Activated T-helper 1 cell treated with anti-CD3 and anti-CD28 coated beads, Interleukin-12 subunit alpha, Interleukin-12 subunit beta, Interleukin-2, Interleukin-4 antibody, amounts not matched to agents 30 ng/mL and 10 ng/mL and 1 ng/mL, durations not matched to agents 14 hours and 24 hours and 36 hours (primary cell): ENCODE results near the gene RPP25L. TPM values are rescaled to one million over a fixed set of nuclear protein-coding genes. Genes with fewer than 3 reads are reported as not detected.
"Not testable (repeated sequence)": the region's sequence is repeated elsewhere in the genome, so short reads cannot be mapped to it uniquely, and the experiment has no call there.

Experiments used
- DNase-seq: peaks from one replicate; pipeline ENCODE4 v3.0.0; 2021; ENCODE audit warnings: low spot score
- H3K27ac Mint-ChIP-seq: one replicate; pipeline ENCODE4 v1.8.0; 2021; ENCODE audit warnings: mild to moderate bottlenecking, mixed read lengths
- H3K27me3 Mint-ChIP-seq: one replicate; pipeline ENCODE4 v1.8.0; 2022; ENCODE audit warnings: mild to moderate bottlenecking, moderate library complexity, mixed read lengths; ENCODE audit not compliant: insufficient read depth
- H3K36me3 Mint-ChIP-seq: one replicate; pipeline ENCODE4 v1.8.0; 2021; ENCODE audit warnings: low read depth, mixed read lengths
- H3K4me1 Mint-ChIP-seq: one replicate; pipeline ENCODE4 v1.8.0; 2021; ENCODE audit warnings: low read depth, mixed read lengths
- H3K4me3 Mint-ChIP-seq: one replicate; pipeline ENCODE4 v1.8.0; 2021; ENCODE audit warnings: mild to moderate bottlenecking, moderate library complexity, mixed read lengths
- H3K9me3 Mint-ChIP-seq: one replicate; pipeline ENCODE4 v1.8.0; 2021; ENCODE audit warnings: mixed read lengths
- intact Hi-C: fragments of 100-400 bp; cut with micrococcal nuclease; formaldehyde crosslinking; loops from one replicate; pipeline ENCODE4 v1.15.1; 2024
- total RNA-seq: library from RNA; stranded (reverse); gene quantifications from 2 replicates; pipeline ENCODE4 v1.2.3, GENCODE V29; 2022

The RPP25L gene
- total RNA-seq, 1 donor from 2014 or later, result 37.5 TPM

GRCh38 chr9:34648673-34649072, 36.8 kb upstream of the RPP25L start:
- no peak overlapping the region for H3K27ac Mint-ChIP-seq

GRCh38 chr9:34647651-34648050, 35.8 kb upstream of the RPP25L start:
- peaks cover 23% of the 10 kb centered on the region for H3K36me3 Mint-ChIP-seq
- intact Hi-C loops, result loop anchor here (2.0 kb wide), 1 partner anchor 189 kb away; the partner anchor contains the start of genes DNAI1 and FAM219A
- DNase-seq, result no peak
- no peaks in the 10 kb centered on the region for H3K9me3 Mint-ChIP-seq
- H3K4me3 Mint-ChIP-seq, result peak overlapping the region; percentile 96
- H3K4me1 Mint-ChIP-seq, result peaks cover 37% of the 10 kb centered on the region
- no peaks in the 10 kb centered on the region for H3K27me3 Mint-ChIP-seq
- H3K27ac Mint-ChIP-seq, result peak overlapping the region; percentile 88

More at GRCh38 chr9:34648673-34649072, 36.8 kb upstream of the RPP25L start:
- Mint-ChIP-seq H3K36me3 (peaks cover 23% of the 10 kb centered on the region), H3K4me3 (peak overlapping the region; percentile 96), H3K27me3 (no peaks in the 10 kb centered on the region), H3K4me1 (peaks cover 44% of the 10 kb centered on the region), H3K9me3 (no peaks in the 10 kb centered on the region)
- intact Hi-C loops, result no loop called here
- DNase-seq, result no peak

GRCh38 chr9:34647084-34647403, 35.1 kb upstream of the RPP25L start:
- peaks cover 32% of the 10 kb centered on the region for H3K4me1 Mint-ChIP-seq
- no peaks in the 10 kb centered on the region for H3K27me3 Mint-ChIP-seq
- no peaks in the 10 kb centered on the region for H3K9me3 Mint-ChIP-seq
- H3K36me3 Mint-ChIP-seq, result peaks cover 19% of the 10 kb centered on the region
- peak overlapping the region; percentile 88 for H3K27ac Mint-ChIP-seq
- DNase-seq, result no peak
- H3K4me3 Mint-ChIP-seq, result peak overlapping the region; percentile 96
- intact Hi-C loops, result loop anchor here (2.0 kb wide), 1 partner anchor 188 kb away; the partner anchor contains the start of genes DNAI1 and FAM219A

- Mint-ChIP-seq H3K4me3 (peak within 1 kb of the TSS; percentile 96), H3K36me3 (peaks cover 19% of the 10 kb centered on the region), H3K27ac (peak within 1 kb of the TSS; percentile 88), H3K4me1 (peaks cover 33% of the 10 kb centered on the region), H3K9me3 (no peaks in the 10 kb centered on the region), H3K27me3 (no peaks in the 10 kb centered on the region)
- intact Hi-C loops, result loop anchor here (1.0 to 2.0 kb wide), 6 partner anchors 9 to 317 kb away; partner anchors contain the start of genes DNAI1, FAM219A, KIF24 and NUDT2
- peak; percentile 95 for DNase-seq
Observed at GRCh38 chr9:34646211-34647083, 34.5 kb upstream of the RPP25L start, which contains the start of gene GALT. Gene GALT, plus strand, starts transcription at chr9:34646675. Its CDS starts 30 bp downstream, at chr9:34646705.

- H3K36me3 Mint-ChIP-seq, result peaks cover 17% of the 10 kb centered on the region
- H3K9me3 Mint-ChIP-seq, result no peaks in the 10 kb centered on the region
- no peak overlapping the region for H3K27ac Mint-ChIP-seq
- DNase-seq, result no peak
- H3K27me3 Mint-ChIP-seq, result no peaks in the 10 kb centered on the region
- intact Hi-C loops, result no loop called here
- peaks cover 37% of the 10 kb centered on the region for H3K4me1 Mint-ChIP-seq
- H3K4me3 Mint-ChIP-seq, result no peak overlapping the region
Observed at GRCh38 chr9:34644766-34645314, 32.9 kb upstream of the RPP25L start.

GRCh38 chr9:34642679-34643078, 30.8 kb upstream of the RPP25L start:
- H3K4me1 Mint-ChIP-seq, result peaks cover 31% of the 10 kb centered on the region
- H3K27me3 Mint-ChIP-seq, result no peaks in the 10 kb centered on the region
- H3K4me3 Mint-ChIP-seq, result no peak overlapping the region
- intact Hi-C loops, result no loop called here
- no peaks in the 10 kb centered on the region for H3K9me3 Mint-ChIP-seq
- H3K27ac Mint-ChIP-seq, result no peak overlapping the region
- DNase-seq, result no peak
- no peaks in the 10 kb centered on the region for H3K36me3 Mint-ChIP-seq

GRCh38 chr9:34639322-34639721, 27.4 kb upstream of the RPP25L start:
- DNase-seq, H3K27me3 Mint-ChIP-seq, H3K4me3 Mint-ChIP-seq, H3K9me3 Mint-ChIP-seq, H3K27ac Mint-ChIP-seq: not testable (repeated sequence)
- Mint-ChIP-seq H3K36me3 (peaks cover 16% of the 10 kb centered on the region), H3K4me1 (peaks cover 32% of the 10 kb centered on the region)
- intact Hi-C loops, result loop anchor here (5.0 to 10.0 kb wide), 2 partner anchors 37 to 435 kb away; partner anchors contain the start of genes FANCG and VCP

GRCh38 chr9:34638138-34638445, 26.2 kb upstream of the RPP25L start:
- Mint-ChIP-seq H3K9me3 (no peaks in the 10 kb centered on the region), H3K4me1 (peaks cover 39% of the 10 kb centered on the region), H3K36me3 (peaks cover 22% of the 10 kb centered on the region), H3K27me3 (no peaks in the 10 kb centered on the region), H3K27ac (peak overlapping the region; percentile 62), H3K4me3 (peak overlapping the region; percentile 97)
- intact Hi-C loops, result loop anchor here (1.0 to 10.0 kb wide), 3 partner anchors 26 to 437 kb away; partner anchors contain the start of genes FANCG and VCP
- no peak for DNase-seq

- H3K4me3 Mint-ChIP-seq, result peak within 1 kb of the TSS; percentile 97
- no peaks in the 10 kb centered on the region for H3K27me3 Mint-ChIP-seq
- peak; percentile 94 for DNase-seq
- H3K9me3 Mint-ChIP-seq, result no peaks in the 10 kb centered on the region
- peaks cover 39% of the 10 kb centered on the region for H3K4me1 Mint-ChIP-seq
- H3K27ac Mint-ChIP-seq, result peak within 1 kb of the TSS; percentile 88
- intact Hi-C loops, result loop anchor here (1.0 to 10.0 kb wide), 7 partner anchors 9 to 437 kb away; partner anchors contain the start of genes DCTN3, DNAI1, FAM219A and FANCG
- peaks cover 25% of the 10 kb centered on the region for H3K36me3 Mint-ChIP-seq
Observed at GRCh38 chr9:34637356-34638137, 25.6 kb upstream of the RPP25L start, which contains the start of gene SIGMAR1. Gene SIGMAR1, minus strand, starts transcription at chr9:34637787. Its CDS starts 90 bp downstream, at chr9:34637697.

GRCh38 chr9:34636791-34637355, 25.0 kb upstream of the RPP25L start:
- Mint-ChIP-seq H3K9me3 (no peaks in the 10 kb centered on the region), H3K4me1 (peaks cover 39% of the 10 kb centered on the region), H3K27ac (peak overlapping the region; percentile 88), H3K36me3 (peaks cover 31% of the 10 kb centered on the region), H3K4me3 (peak overlapping the region; percentile 97), H3K27me3 (no peaks in the 10 kb centered on the region)
- DNase-seq, result peak; percentile 15
- intact Hi-C loops, result loop anchor here (1.0 to 10.0 kb wide), 6 partner anchors 9 to 438 kb away; partner anchors contain the start of genes DCTN3, DNAI1, FAM219A and FANCG

GRCh38 chr9:34635556-34635955, 23.7 kb upstream of the RPP25L start:
- peak overlapping the region; percentile 97 for H3K4me3 Mint-ChIP-seq
- peaks cover 3% of the 10 kb centered on the region for H3K27me3 Mint-ChIP-seq
- intact Hi-C loops, result loop anchor here (5.0 to 10.0 kb wide), 2 partner anchors 33 to 439 kb away; partner anchors contain the start of genes FANCG and VCP
- peaks cover 34% of the 10 kb centered on the region for H3K4me1 Mint-ChIP-seq
- H3K9me3 Mint-ChIP-seq, result no peaks in the 10 kb centered on the region
- no peak for DNase-seq
- H3K27ac Mint-ChIP-seq, result peak overlapping the region; percentile 40
- H3K36me3 Mint-ChIP-seq, result peaks cover 31% of the 10 kb centered on the region
